Posterior vena cava (tissue), 2 donors: Measurements from ENCODE around the gene NPIPB6. TPM values are rescaled to one million over a fixed set of nuclear protein-coding genes. Genes with fewer than 3 reads are reported as not detected.
"Not testable (repeated sequence)": the region's sequence is repeated elsewhere in the genome, so short reads cannot be mapped to it uniquely, and the experiment has no call there.

Source experiments
- DNase-seq: peaks from one replicate; pipeline ENCODE4 v3.0.0-alpha.2; 2020; ENCODE audit warnings: low spot score
- intact Hi-C, 2 donors: fragments of 100-400 bp; cut with DNase I; formaldehyde crosslinking; loops; one replicate each; pipeline versions ENCODE4 v1.14.1 to v1.14.2; 2022 to 2023
- long read RNA-seq, 2 donors: library from polyadenylated mRNA; unstranded; transcript quantifications; one replicate each; pipeline ENCODE4 v2.0.0, GENCODE V29; 2020 to 2021
- total RNA-seq, 2 donors: library from RNA; stranded (reverse); fragmentation: NEBNext Ultra II Directional; extraction: Animal tissue kit (Norgen Biotek cat#: 25700); gene quantifications; one replicate each; pipeline ENCODE4 v1.2.1, GENCODE V29; 2021
- donor health status: DM: yes; HTN: yes; CAD: no.
- donor health status: DM: yes; HTN: yes; CAD: no.

NPIPB6 gene
- total RNA-seq = 1 to 10 TPM; 1.5 to 3.4 TPM
- long read RNA-seq, donor 1 = 0 reads
- long read RNA-seq, donor 2 = 0 reads

DNA sequence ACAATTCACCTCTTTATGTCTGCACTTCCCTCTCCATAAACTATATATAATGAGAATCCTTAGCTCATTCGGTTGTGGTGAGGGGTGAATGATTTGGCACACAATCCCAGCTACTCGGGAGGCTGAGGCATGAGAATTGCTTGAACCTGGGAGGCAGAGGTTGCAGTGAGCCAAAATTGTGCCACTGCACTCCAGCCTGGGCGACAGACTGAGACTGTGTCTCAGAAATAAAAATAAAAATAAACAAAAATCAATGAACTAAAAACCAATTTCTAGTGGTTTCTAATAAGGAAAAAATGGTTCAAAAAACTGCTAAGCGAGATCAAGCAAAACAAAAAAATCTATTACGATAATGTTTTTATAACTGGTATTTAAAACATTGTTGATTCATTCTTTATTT, at the start of gene NPIPB6:
Gene NPIPB6, minus strand, starts transcription at position 101 of the 400 bp plus-strand sequence. CDS start 686 bp downstream, outside the sequence.
- intact Hi-C loops, DNase-seq: not testable (repeated sequence)

GRCh38 chr16:28403220-28404072, 40.1 kb upstream of the NPIPB6 start, which contains the start of gene EIF3CL:
TSS of gene EIF3CL (minus strand) at chr16:28403841. CDS start at chr16:28403618, 223 bp downstream.
- intact Hi-C loops, DNase-seq: not testable (repeated sequence)

DNA sequence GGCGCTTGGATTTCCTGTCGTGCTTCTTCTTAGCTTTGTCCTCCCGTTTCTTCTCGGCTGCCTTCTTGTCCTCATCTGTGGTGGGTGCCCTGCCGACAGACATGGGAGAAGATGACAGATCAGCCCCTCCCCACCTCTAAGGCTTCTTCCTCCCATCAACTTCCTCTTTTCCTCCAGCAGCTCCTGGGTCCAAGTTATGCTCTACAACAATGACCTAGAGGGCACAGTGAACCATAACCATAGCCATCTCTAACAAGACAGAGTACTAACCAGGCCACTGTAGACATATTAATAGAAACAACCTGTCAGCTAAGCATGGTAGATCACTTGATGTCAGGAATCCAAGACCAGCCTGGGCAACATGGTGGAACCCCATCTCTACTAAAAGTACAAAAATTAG, 28.7 kb upstream of the NPIPB6 start:
- intact Hi-C loops, DNase-seq: not testable (repeated sequence)

DNA sequence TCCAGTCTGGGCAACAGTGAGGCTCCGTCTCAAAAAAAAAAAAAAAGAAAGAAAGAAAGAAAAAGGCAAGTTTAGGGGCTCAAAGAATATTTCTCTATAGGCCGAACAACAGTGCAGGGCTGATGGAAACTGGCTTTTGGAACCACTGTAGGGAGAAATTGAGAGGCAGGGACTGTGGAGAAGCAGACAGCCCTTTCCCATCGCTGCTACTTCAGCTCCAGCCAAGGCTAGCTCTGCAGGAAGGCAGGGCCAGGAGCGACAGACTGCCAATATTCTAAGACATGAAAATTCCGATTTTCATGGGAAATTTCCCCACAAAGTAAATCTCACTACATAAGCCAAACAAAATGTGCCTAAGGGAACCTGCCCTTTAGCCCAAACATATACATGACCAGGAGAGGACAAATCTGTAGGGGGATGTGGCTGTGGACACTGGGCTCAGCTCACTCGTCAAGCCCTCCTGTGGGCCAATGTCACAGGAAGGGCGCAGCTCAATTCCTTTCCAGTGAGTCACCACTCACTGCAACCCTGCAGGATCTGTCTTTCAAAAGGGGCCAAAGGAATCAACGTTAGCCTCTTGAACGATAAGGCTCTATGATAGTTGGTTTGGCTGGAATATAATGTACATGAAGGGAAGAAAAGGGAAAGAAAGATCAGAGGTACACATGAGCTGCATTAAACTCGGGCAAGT, 19.0 kb upstream of the NPIPB6 start:
- DNase-seq, intact Hi-C loops: not testable (repeated sequence)

GRCh38 chr16:28377822-28378221, 14.5 kb upstream of the NPIPB6 start:
- peak; percentile 69 for DNase-seq
- intact Hi-C loops = not testable (repeated sequence)

DNA sequence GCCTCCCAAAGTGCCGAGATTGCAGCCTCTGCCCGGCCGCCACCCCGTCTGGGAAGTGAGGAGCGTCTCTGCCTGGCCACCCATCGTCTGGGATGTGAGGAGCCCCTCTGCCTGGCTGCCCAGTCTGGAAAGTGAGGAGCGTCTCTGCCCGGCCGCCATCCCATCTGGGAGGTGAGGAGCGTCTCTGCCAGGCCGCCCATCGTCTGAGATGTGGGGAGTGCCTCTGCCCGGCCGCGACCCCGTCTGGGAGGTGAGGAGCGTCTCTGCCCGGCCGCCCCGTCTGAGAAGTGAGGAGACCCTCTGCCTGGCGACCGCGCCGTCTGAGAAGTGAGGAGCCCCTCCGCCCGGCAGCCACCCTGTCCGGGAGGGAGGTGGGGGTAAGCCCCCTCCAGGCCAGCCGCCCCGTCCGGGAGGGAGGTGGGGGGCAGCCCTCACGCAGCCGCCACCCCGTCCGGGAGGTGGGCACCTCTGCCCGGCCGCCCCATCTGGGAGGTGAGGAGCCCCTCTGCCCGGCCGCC, 13.9 kb upstream of the NPIPB6 start:
- intact Hi-C loops = not testable (repeated sequence)
- peak; percentile 23 for DNase-seq

GRCh38 chr16:28375115-28375514, 11.8 kb upstream of the NPIPB6 start:
- DNase-seq, intact Hi-C loops: not testable (repeated sequence)

DNA sequence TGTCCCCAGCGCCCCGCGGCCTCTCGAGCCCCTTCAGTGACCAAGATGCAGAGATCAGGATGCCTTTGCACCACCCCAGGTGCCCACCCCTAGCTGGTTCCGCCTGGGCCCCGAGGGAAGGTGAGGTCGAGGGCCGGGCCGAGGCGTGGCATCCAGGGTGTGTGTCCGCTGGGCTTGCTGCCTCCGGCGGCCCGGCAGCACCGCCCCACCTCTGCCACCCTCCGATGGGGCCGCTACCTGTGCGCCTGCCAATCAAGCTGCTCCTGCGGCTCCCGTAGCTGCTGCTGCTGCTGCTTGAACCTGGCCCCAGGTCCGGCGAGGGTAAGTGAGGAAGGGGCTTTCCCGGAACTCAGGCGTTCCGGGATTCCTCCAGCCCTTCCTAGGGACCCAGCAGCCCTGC, 11.0 kb upstream of the NPIPB6 start:
- not testable (repeated sequence) for DNase-seq

DNA sequence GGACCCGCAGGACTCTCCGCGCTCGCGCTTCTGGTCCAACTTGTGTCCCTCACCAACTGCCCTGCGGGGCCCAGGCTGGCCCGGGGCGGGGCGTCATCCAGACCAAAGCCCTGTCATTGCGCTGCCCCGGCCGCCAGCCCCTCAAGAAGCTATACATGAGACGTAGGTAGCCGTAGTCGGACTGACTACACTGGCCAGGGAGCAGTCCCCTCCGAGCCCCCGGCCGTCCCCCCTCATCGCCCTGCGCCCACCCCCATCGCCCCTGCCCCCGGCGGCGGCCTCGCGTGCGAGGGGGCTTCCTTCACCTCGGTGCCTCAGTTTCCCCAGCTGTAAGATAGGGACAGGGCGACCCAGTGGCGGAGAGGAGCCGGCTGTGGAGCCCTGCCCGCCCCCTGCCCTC, 4.6 kb upstream of the NPIPB6 start:
- intact Hi-C loops = not testable (repeated sequence)
- peak; percentile 73 for DNase-seq

More for the DNA sequence above, 11.0 kb upstream of the NPIPB6 start:
- intact Hi-C loops = not testable (repeated sequence)

GRCh38 chr16:28364268-28365173, 1.2 kb upstream of the NPIPB6 start:
- intact Hi-C loops, DNase-seq: not testable (repeated sequence)

- intact Hi-C loops = not testable (repeated sequence)
- DNase-seq = peak; percentile 11
These were observed 708 bp downstream of the NPIPB6 start for GRCh38 chr16:28362600-28362999.

- intact Hi-C loops = not testable (repeated sequence)
These were observed 25.1 kb downstream of the NPIPB6 start for GRCh38 chr16:28338230-28338629.

DNA sequence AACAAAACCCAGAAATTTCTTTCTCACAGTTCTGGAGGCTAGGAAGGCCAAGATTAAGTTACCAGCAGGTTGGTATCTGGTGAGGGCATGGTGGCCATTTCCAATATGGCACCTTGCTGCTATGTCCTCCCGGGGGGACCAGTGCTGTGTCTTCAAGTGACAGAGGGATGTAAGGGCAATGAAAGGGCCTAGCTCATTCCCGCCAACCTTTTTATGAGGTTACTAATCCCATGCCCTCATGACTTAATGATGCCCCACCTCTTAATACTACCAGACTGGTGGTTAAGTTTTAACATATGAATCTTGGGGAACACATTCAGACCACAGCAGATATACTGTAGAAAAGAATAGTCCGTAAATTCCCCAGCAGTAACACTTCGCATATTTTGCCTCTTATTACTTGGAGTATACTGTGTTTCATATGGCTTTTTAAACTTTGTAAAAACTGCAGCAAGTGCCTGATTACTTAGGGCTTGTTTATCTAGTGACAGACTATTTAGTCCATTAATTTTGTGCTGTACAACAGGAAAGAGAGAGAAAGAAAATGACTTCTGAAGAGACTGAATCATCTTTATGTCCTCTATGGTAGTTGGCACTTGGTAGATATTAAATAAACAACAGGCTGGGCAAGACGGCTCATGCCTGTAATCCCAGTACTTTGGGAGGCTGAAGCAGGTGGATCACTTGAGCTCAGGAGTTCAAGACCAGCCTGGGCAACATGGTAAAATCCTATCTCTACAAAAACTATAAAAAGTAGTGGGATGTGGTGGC, 26.2 kb downstream of the NPIPB6 start:
- DNase-seq, intact Hi-C loops: not testable (repeated sequence)

More at GRCh38 chr16:28338230-28338629, 25.1 kb downstream of the NPIPB6 start:
- not testable (repeated sequence) for DNase-seq

- DNase-seq, intact Hi-C loops: not testable (repeated sequence)
These were observed 27.6 kb downstream of the NPIPB6 start for GRCh38 chr16:28335678-28336077.

DNA sequence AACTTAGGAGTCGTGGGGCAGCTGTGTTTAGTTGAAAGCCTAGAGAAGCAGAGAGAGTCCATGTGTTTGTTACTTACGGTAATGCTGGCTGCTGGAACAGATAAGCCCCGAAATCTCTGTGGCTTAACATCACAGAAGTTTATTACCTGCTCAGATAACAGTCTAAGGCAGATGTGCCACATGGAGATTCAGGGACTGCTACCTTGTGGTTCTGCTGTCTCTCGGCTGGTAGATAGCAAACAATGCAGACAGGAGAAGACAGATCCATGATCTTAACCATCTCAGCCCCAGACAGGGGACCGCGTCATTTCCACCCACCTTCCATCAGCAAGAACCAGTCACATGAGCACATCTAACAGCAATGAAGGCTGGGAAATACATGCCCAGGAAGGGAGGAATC, 30.7 kb downstream of the NPIPB6 start:
- intact Hi-C loops = not testable (repeated sequence)

DNA sequence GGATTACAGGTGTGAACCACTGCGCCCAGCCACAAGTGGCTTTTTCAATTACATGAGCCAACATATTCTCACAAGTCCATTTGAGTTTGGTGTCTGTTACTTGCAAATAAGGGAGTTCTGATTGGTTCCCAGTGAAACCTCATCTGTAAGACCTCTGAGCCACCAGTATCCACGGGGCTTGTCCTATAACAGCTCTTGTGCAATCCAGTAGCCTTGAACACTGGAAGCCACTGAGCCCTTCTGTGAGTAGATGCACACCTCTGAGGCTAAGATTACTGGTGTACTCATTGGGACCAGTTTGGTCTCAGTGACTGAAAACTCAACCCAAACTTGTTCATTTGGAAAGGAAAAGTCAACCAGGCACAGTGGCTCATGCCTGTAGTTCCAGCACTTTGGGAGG, 32.3 kb downstream of the NPIPB6 start:
- intact Hi-C loops, DNase-seq: not testable (repeated sequence)

More for the DNA sequence above, 30.7 kb downstream of the NPIPB6 start:
- not testable (repeated sequence) for DNase-seq

- intact Hi-C loops = not testable (repeated sequence)
- DNase-seq = peak; percentile 49
These were observed 33.1 kb downstream of the NPIPB6 start for GRCh38 chr16:28330232-28330631.
